ENCODE data around the gene SCN1A. TPM values are rescaled to one million over a fixed set of nuclear protein-coding genes. Genes with fewer than 3 reads are reported as not detected.

The SCN1A gene
- 1 to 10 TPM in 1 of 10 donors, under 1 TPM in 9; 0.11 to 1.3 (median 0.47) TPM for total RNA-seq
- under 1 TPM in 1 of 2 donors, not detected in 1; 0.22 TPM for polyA plus RNA-seq
- long read RNA-seq, donor 1, result 0 reads
- long read RNA-seq, donor 2, result 0 reads
- long read RNA-seq, donor 3, result 0 reads

DNA sequence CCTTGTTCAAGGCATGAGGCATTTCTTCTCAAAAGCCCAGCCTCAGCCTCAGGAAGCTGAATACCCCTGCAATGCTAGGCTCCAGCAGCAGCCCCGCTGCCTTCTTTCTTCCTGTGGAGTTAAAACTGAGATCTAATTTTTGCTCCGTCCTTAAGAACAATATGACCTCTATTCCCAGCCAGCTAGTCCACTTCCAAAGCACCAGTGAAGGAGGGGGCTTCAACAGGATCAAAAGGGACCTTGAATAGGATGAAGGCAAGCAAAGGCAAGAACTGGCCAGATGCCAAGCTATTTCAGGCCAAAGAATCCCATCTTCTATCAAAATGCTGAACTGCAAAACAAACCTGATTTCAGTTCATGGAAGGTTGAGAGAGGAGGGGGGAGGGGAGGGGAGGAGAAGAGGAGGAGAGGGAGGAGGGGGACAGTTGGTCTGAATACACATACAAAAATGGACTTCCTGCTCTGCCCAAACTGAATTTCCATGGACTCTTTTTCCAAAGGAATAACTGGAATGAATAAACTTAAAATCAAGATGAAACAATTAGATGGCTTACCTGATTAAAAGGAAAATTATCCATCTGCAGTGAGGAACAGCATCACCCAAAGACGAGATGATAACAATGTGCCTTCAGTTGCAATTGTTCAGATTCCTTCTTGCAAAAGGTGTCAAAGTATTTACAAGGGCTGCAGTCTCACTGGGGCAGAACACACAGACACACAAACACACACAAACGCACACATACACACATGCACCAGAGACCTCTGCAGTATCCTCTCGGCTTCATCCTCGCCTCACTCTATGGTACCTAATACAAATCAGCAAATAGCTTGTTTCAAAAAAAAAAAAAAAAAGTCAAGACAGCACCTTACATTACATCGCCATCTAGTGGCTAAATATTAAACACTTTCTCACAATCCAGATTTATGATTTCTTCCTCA lies at the start of gene SCN1A:
Gene SCN1A, minus strand, starts transcription at position 804 of the 939 bp plus-strand sequence. CDS start 54,399 bp downstream, outside the sequence.
- DNase-seq, result no peak
- peaks cover 0 to 38% (median 11%) of the 10 kb centered on the region in 7 donors for H3K27me3 ChIP-seq
- H3K9me3 ChIP-seq, result no peaks in the 10 kb centered on the region
- peaks cover 0 to 7% (median 0%) of the 10 kb centered on the region in 9 donors for H3K4me1 ChIP-seq
- H3K27ac ChIP-seq, result no peak within 1 kb of the TSS
- H3K36me3 ChIP-seq, result no peaks in the 10 kb centered on the region
- intact Hi-C loops (cut with DNase I), result loop anchor here (2.0 to 10.0 kb wide), 8 partner anchors 63 to 725 kb away; partner anchors contain the start of gene TTC21B (in 8 of the 10)
- no peak within 1 kb of the TSS for H3K4me3 ChIP-seq
- ATAC-seq, result no peak
- WGBS, 2 donors, result 17 to 18% methylated on average over 7 of the region's 7 CpGs
- TF ChIP-seq, protein P1, sequence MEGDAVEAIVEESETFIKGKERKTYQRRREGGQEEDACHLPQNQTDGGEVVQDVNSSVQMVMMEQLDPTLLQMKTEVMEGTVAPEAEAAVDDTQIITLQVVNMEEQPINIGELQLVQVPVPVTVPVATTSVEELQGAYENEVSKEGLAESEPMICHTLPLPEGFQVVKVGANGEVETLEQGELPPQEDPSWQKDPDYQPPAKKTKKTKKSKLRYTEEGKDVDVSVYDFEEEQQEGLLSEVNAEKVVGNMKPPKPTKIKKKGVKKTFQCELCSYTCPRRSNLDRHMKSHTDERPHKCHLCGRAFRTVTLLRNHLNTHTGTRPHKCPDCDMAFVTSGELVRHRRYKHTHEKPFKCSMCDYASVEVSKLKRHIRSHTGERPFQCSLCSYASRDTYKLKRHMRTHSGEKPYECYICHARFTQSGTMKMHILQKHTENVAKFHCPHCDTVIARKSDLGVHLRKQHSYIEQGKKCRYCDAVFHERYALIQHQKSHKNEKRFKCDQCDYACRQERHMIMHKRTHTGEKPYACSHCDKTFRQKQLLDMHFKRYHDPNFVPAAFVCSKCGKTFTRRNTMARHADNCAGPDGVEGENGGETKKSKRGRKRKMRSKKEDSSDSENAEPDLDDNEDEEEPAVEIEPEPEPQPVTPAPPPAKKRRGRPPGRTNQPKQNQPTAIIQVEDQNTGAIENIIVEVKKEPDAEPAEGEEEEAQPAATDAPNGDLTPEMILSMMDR (IDR thresholded peaks at IDR 0.05), result peak in 8 of 9 donors; percentile 50 to 74 (median 68)

DNA sequence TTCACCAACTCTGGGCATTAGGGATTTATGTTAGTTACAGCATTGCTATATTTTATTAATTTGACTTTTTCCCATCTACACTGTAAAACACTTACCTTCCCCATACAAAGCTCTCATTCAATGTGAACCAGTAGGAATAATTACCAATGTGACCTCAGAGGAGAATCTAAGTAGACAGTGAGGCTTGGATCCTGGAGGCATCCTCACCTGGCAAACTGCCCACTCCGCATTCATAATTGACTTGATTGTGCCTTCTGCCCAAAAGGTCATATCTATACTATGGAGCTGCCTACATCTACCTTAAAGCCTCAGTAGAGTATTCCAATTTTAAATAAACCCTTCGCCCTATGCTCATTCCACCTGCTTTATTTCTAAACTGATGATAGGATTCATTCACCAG lies 45.4 kb upstream of the SCN1A start:
- Histone ChIP-seq H3K36me3 (no peaks in the 10 kb centered on the region), H3K4me3 (no peak overlapping the region), H3K9me3 (no peaks in the 10 kb centered on the region), H3K4me1 (no peaks in the 10 kb centered on the region), H3K27me3 (no peaks in the 10 kb centered on the region), H3K27ac (no peak overlapping the region)
- 89 to 94% methylated on average over 2 of the region's 2 CpGs for WGBS, 2 donors
- intact Hi-C loops (cut with DNase I), result no loop called here
- TF ChIP-seq, protein P1 (IDR thresholded peaks at IDR 0.05), result no peak
- DNase-seq (no peak), ATAC-seq (no peak)

GRCh38 chr2:166171216-166171615 lies 43.4 kb upstream of the SCN1A start:
- Histone ChIP-seq H3K27me3 (no peaks in the 10 kb centered on the region), H3K36me3 (no peaks in the 10 kb centered on the region), H3K4me3 (no peak overlapping the region), H3K4me1 (no peaks in the 10 kb centered on the region), H3K9me3 (no peaks in the 10 kb centered on the region), H3K27ac (no peak overlapping the region)
- DNase-seq (no peak), ATAC-seq (no peak)
- intact Hi-C loops (cut with DNase I), result no loop called here
- TF ChIP-seq, protein P1 (IDR thresholded peaks at IDR 0.05), result no peak
- WGBS, 2 donors, result 52 to 64% methylated on average over 3 of the region's 3 CpGs

- Histone ChIP-seq H3K4me3 (no peak overlapping the region), H3K9me3 (no peaks in the 10 kb centered on the region), H3K27ac (no peak overlapping the region), H3K4me1 (no peaks in the 10 kb centered on the region), H3K27me3 (no peaks in the 10 kb centered on the region), H3K36me3 (no peaks in the 10 kb centered on the region)
- intact Hi-C loops (cut with DNase I), result no loop called here
- 76 to 90% methylated on average over 2 of the region's 2 CpGs for WGBS, 2 donors
- no peak for ATAC-seq
- TF ChIP-seq, protein P1 (IDR thresholded peaks at IDR 0.05), result no peak
- no peak for DNase-seq
Measured at GRCh38 chr2:166170356-166170755, 42.5 kb upstream of the SCN1A start.

All from heart right ventricle (tissue), 16 donors.